ENCODE data around the gene COMT. TPM values are rescaled to one million over a fixed set of nuclear protein-coding genes. Genes with fewer than 3 reads are reported as not detected.

Gene COMT
- total and polyA plus RNA-seq, 9 of the 15 experiments (the other 6 are each of a cell fraction or from before 2014, with no cell fraction given) = 12.5 to 351 (median 155) TPM

DNA sequence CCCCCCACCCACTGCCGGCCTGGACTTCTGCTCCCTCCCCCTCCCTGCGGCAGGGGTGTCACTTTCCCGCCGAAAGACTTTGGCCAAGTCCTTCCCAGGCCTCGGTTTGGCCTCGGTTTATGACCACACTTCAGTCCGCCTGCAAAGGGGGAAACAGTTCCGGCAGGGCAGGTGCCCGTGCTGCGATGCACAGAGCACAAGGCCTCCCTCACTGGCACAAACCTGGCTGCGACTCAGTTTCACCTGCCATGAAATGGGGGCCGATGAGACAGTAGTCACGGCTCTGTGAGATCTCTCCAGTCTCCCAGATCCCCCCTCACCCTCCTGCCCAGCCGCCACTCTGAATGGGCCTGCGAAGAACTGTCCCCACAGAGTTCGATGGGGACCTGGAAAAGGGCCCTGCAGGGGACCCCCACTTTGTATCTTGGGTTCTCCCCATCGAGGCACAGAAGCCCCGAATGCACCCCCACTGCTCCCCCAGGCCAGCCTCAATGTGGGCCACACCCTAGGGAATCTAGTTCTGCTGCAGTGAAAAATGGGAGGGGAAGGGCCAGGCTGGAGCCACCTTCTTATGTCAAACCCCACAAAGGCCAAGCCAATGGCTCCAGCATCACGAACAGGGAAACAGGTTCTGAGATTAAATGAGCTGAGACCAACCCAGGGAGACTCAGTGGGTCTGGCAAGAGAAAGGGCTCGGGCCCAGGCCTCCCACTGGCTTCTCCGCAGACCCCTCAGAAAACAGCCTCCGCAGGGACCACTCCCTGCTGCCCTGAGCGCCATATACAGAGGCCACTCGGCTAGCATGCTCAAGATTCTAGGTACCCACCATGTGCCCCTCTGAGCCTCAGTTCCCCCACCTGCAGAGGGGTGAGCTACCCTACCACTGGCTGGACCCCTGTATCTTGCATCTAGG is 46.1 kb downstream of the COMT start (continued):
- TF ChIP-seq TEAD4 (IDR thresholded peaks at IDR 0.05; ENCODE audit: low read length) = 0 out of 2 replicates have a peak, but pooled peaks have one; percentile 10
- TF ChIP-seq TEAD4 (CRISPR knock-in tag; IDR thresholded peaks at IDR 0.05; ENCODE audit: borderline replicate concordance) = no peak
- no peak for TF ChIP-seq GTF2E2 (tag; IDR thresholded peaks at IDR 0.05)
- peak; percentile 95 for TF ChIP-seq ZNF830 (CRISPR knock-in tag; IDR thresholded peaks at IDR 0.05)
- TF ChIP-seq SRSF3 (IDR thresholded peaks at IDR 0.05; ENCODE audit: insufficient read depth, low read length) = peak; percentile 67; the same call in 1 of the 2 replicates
- TF ChIP-seq, protein P1, sequence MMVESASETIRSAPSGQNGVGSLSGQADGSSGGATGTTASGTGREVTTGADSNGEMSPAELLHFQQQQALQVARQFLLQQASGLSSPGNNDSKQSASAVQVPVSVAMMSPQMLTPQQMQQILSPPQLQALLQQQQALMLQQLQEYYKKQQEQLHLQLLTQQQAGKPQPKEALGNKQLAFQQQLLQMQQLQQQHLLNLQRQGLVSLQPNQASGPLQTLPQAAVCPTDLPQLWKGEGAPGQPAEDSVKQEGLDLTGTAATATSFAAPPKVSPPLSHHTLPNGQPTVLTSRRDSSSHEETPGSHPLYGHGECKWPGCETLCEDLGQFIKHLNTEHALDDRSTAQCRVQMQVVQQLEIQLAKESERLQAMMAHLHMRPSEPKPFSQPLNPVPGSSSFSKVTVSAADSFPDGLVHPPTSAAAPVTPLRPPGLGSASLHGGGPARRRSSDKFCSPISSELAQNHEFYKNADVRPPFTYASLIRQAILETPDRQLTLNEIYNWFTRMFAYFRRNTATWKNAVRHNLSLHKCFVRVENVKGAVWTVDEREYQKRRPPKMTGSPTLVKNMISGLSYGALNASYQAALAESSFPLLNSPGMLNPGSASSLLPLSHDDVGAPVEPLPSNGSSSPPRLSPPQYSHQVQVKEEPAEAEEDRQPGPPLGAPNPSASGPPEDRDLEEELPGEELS (CRISPR knock-in tag; IDR thresholded peaks at IDR 0.05; ENCODE audit: borderline replicate concordance) = no peak
- peak; percentile 11 for TF ChIP-seq POU5F1 (IDR thresholded peaks at IDR 0.05; ENCODE audit: borderline replicate concordance, low read depth, low read length, partially characterized antibody)
- TF ChIP-seq, protein P2, sequence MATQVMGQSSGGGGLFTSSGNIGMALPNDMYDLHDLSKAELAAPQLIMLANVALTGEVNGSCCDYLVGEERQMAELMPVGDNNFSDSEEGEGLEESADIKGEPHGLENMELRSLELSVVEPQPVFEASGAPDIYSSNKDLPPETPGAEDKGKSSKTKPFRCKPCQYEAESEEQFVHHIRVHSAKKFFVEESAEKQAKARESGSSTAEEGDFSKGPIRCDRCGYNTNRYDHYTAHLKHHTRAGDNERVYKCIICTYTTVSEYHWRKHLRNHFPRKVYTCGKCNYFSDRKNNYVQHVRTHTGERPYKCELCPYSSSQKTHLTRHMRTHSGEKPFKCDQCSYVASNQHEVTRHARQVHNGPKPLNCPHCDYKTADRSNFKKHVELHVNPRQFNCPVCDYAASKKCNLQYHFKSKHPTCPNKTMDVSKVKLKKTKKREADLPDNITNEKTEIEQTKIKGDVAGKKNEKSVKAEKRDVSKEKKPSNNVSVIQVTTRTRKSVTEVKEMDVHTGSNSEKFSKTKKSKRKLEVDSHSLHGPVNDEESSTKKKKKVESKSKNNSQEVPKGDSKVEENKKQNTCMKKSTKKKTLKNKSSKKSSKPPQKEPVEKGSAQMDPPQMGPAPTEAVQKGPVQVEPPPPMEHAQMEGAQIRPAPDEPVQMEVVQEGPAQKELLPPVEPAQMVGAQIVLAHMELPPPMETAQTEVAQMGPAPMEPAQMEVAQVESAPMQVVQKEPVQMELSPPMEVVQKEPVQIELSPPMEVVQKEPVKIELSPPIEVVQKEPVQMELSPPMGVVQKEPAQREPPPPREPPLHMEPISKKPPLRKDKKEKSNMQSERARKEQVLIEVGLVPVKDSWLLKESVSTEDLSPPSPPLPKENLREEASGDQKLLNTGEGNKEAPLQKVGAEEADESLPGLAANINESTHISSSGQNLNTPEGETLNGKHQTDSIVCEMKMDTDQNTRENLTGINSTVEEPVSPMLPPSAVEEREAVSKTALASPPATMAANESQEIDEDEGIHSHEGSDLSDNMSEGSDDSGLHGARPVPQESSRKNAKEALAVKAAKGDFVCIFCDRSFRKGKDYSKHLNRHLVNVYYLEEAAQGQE (IDR thresholded peaks at IDR 0.05; ENCODE audit: borderline replicate concordance) = no peak
- TF ChIP-seq, protein P2 (CRISPR knock-in tag; IDR thresholded peaks at IDR 0.05; ENCODE audit: low read depth) = no peak
- no peak for TF ChIP-seq POLR2G (IDR thresholded peaks at IDR 0.05; ENCODE audit: low read depth, low read length)
- TF ChIP-seq VEZF1 (CRISPR knock-in tag; IDR thresholded peaks at IDR 0.05) = peak; percentile 45
- 0 out of 2 replicates have a peak, but pooled peaks have one; percentile 10 for TF ChIP-seq PRMT5 (CRISPR knock-in tag; IDR thresholded peaks at IDR 0.05)
- peak; percentile 7; the same call in 1 of the 2 replicates for TF ChIP-seq RBFOX2 (IDR thresholded peaks at IDR 0.05; ENCODE audit: low read depth, low read length)
- no peak for TF ChIP-seq ZSCAN32 (CRISPR knock-in tag; IDR thresholded peaks at IDR 0.05)
- no peak for TF ChIP-seq DMBX1 (CRISPR knock-in tag; IDR thresholded peaks at IDR 0.05; ENCODE audit: borderline replicate concordance)
